Measurements from ENCODE around the gene SH2D7. TPM values are rescaled to one million over a fixed set of nuclear protein-coding genes. Genes with fewer than 3 reads are reported as not detected.

The SH2D7 gene
- polyA plus RNA-seq, 1 donor (not counting 4 experiments of a cell fraction or from before 2014, with no cell fraction given) = not detected

GRCh38 chr15:78059110-78059839 is 33.1 kb upstream of the SH2D7 start:
- no peak for FAIRE-seq
- dilution Hi-C loops (cut with MboI; ENCODE audit: extremely low pct_ligation_motif_present, low sequenced_read_pairs) = no loop called here
- no peak overlapping the region for H3K27ac ChIP-seq (ENCODE audit: control insufficient read depth, insufficient read depth, low read length)

GRCh38 chr15:78060232-78060631 is 32.1 kb upstream of the SH2D7 start:
- no peak overlapping the region for H2AFZ ChIP-seq (ENCODE audit: control insufficient read depth, low read length)
- peaks cover 68% of the 10 kb centered on the region for H3K79me2 ChIP-seq (ENCODE audit: control insufficient read depth, insufficient read depth, low read length)
- no peak overlapping the region for H3K9ac ChIP-seq (ENCODE audit: control insufficient read depth, extremely low read depth, insufficient read depth, low read length)
- H3K9me1 ChIP-seq (ENCODE audit: control insufficient read depth, extremely low read depth, insufficient read depth, low read length) = peaks cover 2% of the 10 kb centered on the region
- FAIRE-seq = no peak
- H3K9me3 ChIP-seq (ENCODE audit: control insufficient read depth, low read depth, low read length) = no peaks in the 10 kb centered on the region
- DNase-seq (ENCODE audit: low read depth, low spot score) = no peak
- peaks cover 37% of the 10 kb centered on the region for H3K4me1 ChIP-seq (ENCODE audit: control insufficient read depth, extremely low read depth, insufficient read depth, low read length)
- dilution Hi-C loops (cut with MboI; ENCODE audit: extremely low pct_ligation_motif_present, low sequenced_read_pairs) = no loop called here
- H4K20me1 ChIP-seq (ENCODE audit: control insufficient read depth, extremely low read depth, insufficient read depth, low read length) = no peaks in the 10 kb centered on the region
- H3K27ac ChIP-seq (ENCODE audit: control insufficient read depth, insufficient read depth, low read length) = no peak overlapping the region
- no peak overlapping the region for H3K4me3 ChIP-seq (ENCODE audit: control insufficient read depth in 2 of 3, extremely low read depth in 1 of 3, insufficient read depth in 2 of 3, low read depth in 1 of 3, low read length in 3 of 3)
- H3K36me3 ChIP-seq (ENCODE audit: control insufficient read depth in 2 of 2, extremely low read depth in 1 of 2, insufficient read depth in 2 of 2, low read length in 2 of 2) = no peaks in the 10 kb centered on the region
- no peaks in the 10 kb centered on the region for H3K27me3 ChIP-seq (ENCODE audit: control insufficient read depth, extremely low read depth, insufficient read depth, low read length)
- no peak overlapping the region for H3K4me2 ChIP-seq (ENCODE audit: control insufficient read depth, extremely low read depth, insufficient read depth, low read depth, low read length)
- no peak for TF ChIP-seq EZH2 (IDR thresholded peaks at IDR 0.05; ENCODE audit: low read length)
- TF ChIP-seq CTCF (optimal IDR thresholded peaks at IDR 0.05 in 1 of 3, IDR thresholded peaks at IDR 0.05 in 1 of 3, conservative IDR thresholded peaks at IDR 0.05 in 1 of 3; ENCODE audit: extremely low read depth in 1 of 3, insufficient read depth in 2 of 3, low read length in 3 of 3) = no peak

More at GRCh38 chr15:78059110-78059839, 33.1 kb upstream of the SH2D7 start:
- peaks cover 67% of the 10 kb centered on the region for H3K79me2 ChIP-seq (ENCODE audit: control insufficient read depth, insufficient read depth, low read length)
- DNase-seq (ENCODE audit: low read depth, low spot score) = no peak
- no peaks in the 10 kb centered on the region for H4K20me1 ChIP-seq (ENCODE audit: control insufficient read depth, extremely low read depth, insufficient read depth, low read length)
- no peak overlapping the region for H2AFZ ChIP-seq (ENCODE audit: control insufficient read depth, low read length)
- H3K9ac ChIP-seq (ENCODE audit: control insufficient read depth, extremely low read depth, insufficient read depth, low read length) = no peak overlapping the region
- H3K27me3 ChIP-seq (ENCODE audit: control insufficient read depth, extremely low read depth, insufficient read depth, low read length) = no peaks in the 10 kb centered on the region
- TF ChIP-seq CTCF (optimal IDR thresholded peaks at IDR 0.05 in 1 of 3, IDR thresholded peaks at IDR 0.05 in 1 of 3, conservative IDR thresholded peaks at IDR 0.05 in 1 of 3; ENCODE audit: extremely low read depth in 1 of 3, insufficient read depth in 2 of 3, low read length in 3 of 3) = no peak
- no peak for TF ChIP-seq EZH2 (IDR thresholded peaks at IDR 0.05; ENCODE audit: low read length)
- H3K9me1 ChIP-seq (ENCODE audit: control insufficient read depth, extremely low read depth, insufficient read depth, low read length) = peaks cover 2% of the 10 kb centered on the region
- H3K4me2 ChIP-seq (ENCODE audit: control insufficient read depth, extremely low read depth, insufficient read depth, low read depth, low read length) = no peak overlapping the region
- H3K4me1 ChIP-seq (ENCODE audit: control insufficient read depth, extremely low read depth, insufficient read depth, low read length) = peaks cover 34% of the 10 kb centered on the region
- H3K9me3 ChIP-seq (ENCODE audit: control insufficient read depth, low read depth, low read length) = no peaks in the 10 kb centered on the region
- no peak overlapping the region for H3K4me3 ChIP-seq (ENCODE audit: control insufficient read depth in 2 of 3, extremely low read depth in 1 of 3, insufficient read depth in 2 of 3, low read depth in 1 of 3, low read length in 3 of 3)
- H3K36me3 ChIP-seq (ENCODE audit: control insufficient read depth in 2 of 2, extremely low read depth in 1 of 2, insufficient read depth in 2 of 2, low read length in 2 of 2) = no peaks in the 10 kb centered on the region

All from keratinocyte (primary cell).